ENCODE measurements around the gene NPVF. TPM values are rescaled to one million over a fixed set of nuclear protein-coding genes. Genes with fewer than 3 reads are reported as not detected.

Gene NPVF
- total RNA-seq, 1 experiment from 2014 or later: not detected

GRCh38 chr7:25240340-25240739 is 12.1 kb upstream of the NPVF start:
- ChIA-PET CTCF (no interaction called here), POLR2A (ENCODE audit: unreplicated experiment) (no interaction called here)
- no peaks in the 10 kb centered on the region for H3K4me1 ChIP-seq (ENCODE audit: insufficient read depth, low read length)
- H3K27me3 ChIP-seq (ENCODE audit: low read length): peaks cover 68% of the 10 kb centered on the region
- no peak overlapping the region for H2AFZ ChIP-seq (ENCODE audit: low read length)
- no peak overlapping the region for H3K27ac ChIP-seq (ENCODE audit: low read length)
- no peaks in the 10 kb centered on the region for H3K79me2 ChIP-seq (ENCODE audit: low read length)
- H3K9ac ChIP-seq (ENCODE audit: low read length): no peak overlapping the region
- H3K9me2 ChIP-seq (replicated peaks; ENCODE audit: low read length): no peaks in the 10 kb centered on the region
- H3K4me3 ChIP-seq (ENCODE audit: low read length): no peak overlapping the region
- BruUV-seq (replicated peaks): no TSS peak
- H3F3A ChIP-seq (ENCODE audit: low read length, unreplicated experiment): no peaks in the 10 kb centered on the region
- no peak for TF ChIP-seq EZH2 (IDR thresholded peaks at IDR 0.05; ENCODE audit: low read length, unreplicated experiment)
- TF ChIP-seq EZH2phosphoT487 (IDR thresholded peaks at IDR 0.05; ENCODE audit: borderline replicate concordance, low read length): no peak
- TF ChIP-seq CTCF (conservative IDR thresholded peaks at IDR 0.05; ENCODE audit: low read depth, low read length): no peak
- ATAC-seq (no peak), DNase-seq (no peak)
- intact Hi-C loops (cut with micrococcal nuclease): no loop called here
- H3K4me2 ChIP-seq (ENCODE audit: low read length): no peak overlapping the region
- no peaks in the 10 kb centered on the region for H3K36me3 ChIP-seq (ENCODE audit: low read depth, low read length)
- no peaks in the 10 kb centered on the region for H4K20me1 ChIP-seq (ENCODE audit: low read length)
- no peaks in the 10 kb centered on the region for H3K9me3 ChIP-seq (ENCODE audit: low read length)

GRCh38 chr7:25239888-25240287 is 11.6 kb upstream of the NPVF start:
- POLR2A ChIA-PET (ENCODE audit: unreplicated experiment): no interaction called here
- H4K20me1 ChIP-seq (ENCODE audit: low read length): no peaks in the 10 kb centered on the region
- ATAC-seq: no peak

DNA sequence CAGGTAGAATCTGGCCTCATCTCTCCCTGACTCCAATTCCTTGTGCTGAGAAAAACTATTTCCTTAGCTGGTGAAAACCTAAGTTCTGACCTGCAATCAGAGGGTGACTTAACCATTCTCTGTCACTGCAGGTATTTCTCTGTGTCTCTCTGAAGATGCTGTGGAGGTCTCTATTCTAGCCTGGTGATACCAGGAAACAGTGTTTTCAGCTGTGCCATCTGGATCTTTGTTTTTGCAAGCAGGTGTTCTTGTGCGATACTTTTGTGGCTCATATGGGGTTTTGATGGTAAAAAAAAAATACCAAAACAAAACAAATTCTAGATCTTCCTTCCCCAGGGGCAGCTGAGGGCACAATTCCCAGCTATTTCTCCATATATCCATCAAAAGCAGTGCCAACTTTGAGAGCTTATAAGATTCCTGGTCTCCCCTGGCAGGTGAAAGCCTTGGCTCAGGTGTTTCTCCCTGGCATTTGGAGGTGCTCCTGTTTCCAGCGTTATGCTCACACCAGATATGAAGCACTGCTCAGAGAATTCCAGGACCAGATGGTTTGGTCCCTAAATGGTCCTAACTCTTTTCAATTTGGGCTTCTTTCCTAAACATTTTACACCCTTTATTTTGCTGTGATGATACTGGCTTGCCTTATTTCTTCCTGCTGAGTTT is 9.9 kb upstream of the NPVF start:
- no peaks in the 10 kb centered on the region for H3K36me3 ChIP-seq (ENCODE audit: low read depth, low read length)

More at GRCh38 chr7:25239888-25240287, 11.6 kb upstream of the NPVF start:
- H3K27ac ChIP-seq (ENCODE audit: low read length): no peak overlapping the region
- H3K4me3 ChIP-seq (ENCODE audit: low read length): no peak overlapping the region
- intact Hi-C loops (cut with micrococcal nuclease): no loop called here
- BruUV-seq (replicated peaks): no TSS peak
- H3K36me3 ChIP-seq (ENCODE audit: low read depth, low read length): no peaks in the 10 kb centered on the region
- no peak for TF ChIP-seq EZH2 (IDR thresholded peaks at IDR 0.05; ENCODE audit: low read length, unreplicated experiment)
- no peaks in the 10 kb centered on the region for H3K79me2 ChIP-seq (ENCODE audit: low read length)
- CTCF ChIA-PET: no interaction called here
- peaks cover 69% of the 10 kb centered on the region for H3K27me3 ChIP-seq (ENCODE audit: low read length)
- H2AFZ ChIP-seq (ENCODE audit: low read length): no peak overlapping the region
- H3K9ac ChIP-seq (ENCODE audit: low read length): no peak overlapping the region
- no peaks in the 10 kb centered on the region for H3K4me1 ChIP-seq (ENCODE audit: insufficient read depth, low read length)
- no peaks in the 10 kb centered on the region for H3K9me2 ChIP-seq (replicated peaks; ENCODE audit: low read length)
- no peak overlapping the region for H3K4me2 ChIP-seq (ENCODE audit: low read length)
- DNase-seq: no peak
- no peaks in the 10 kb centered on the region for H3F3A ChIP-seq (ENCODE audit: low read length, unreplicated experiment)
- H3K9me3 ChIP-seq (ENCODE audit: low read length): no peaks in the 10 kb centered on the region

More for the DNA sequence above, 9.9 kb upstream of the NPVF start:
- no peak overlapping the region for H3K27ac ChIP-seq (ENCODE audit: low read length)
- intact Hi-C loops (cut with micrococcal nuclease): no loop called here
- ChIA-PET POLR2A (ENCODE audit: unreplicated experiment) (no interaction called here), CTCF (no interaction called here)
- H3K4me2 ChIP-seq (ENCODE audit: low read length): no peak overlapping the region
- ATAC-seq: no peak
- no peaks in the 10 kb centered on the region for H3F3A ChIP-seq (ENCODE audit: low read length, unreplicated experiment)
- BruUV-seq (replicated peaks): no TSS peak
- TF ChIP-seq CTCF (conservative IDR thresholded peaks at IDR 0.05; ENCODE audit: low read depth, low read length) (no peak), EZH2 (IDR thresholded peaks at IDR 0.05; ENCODE audit: low read length, unreplicated experiment) (no peak), EZH2phosphoT487 (IDR thresholded peaks at IDR 0.05; ENCODE audit: borderline replicate concordance, low read length) (no peak)
- H3K9me2 ChIP-seq (replicated peaks; ENCODE audit: low read length): no peaks in the 10 kb centered on the region
- H3K79me2 ChIP-seq (ENCODE audit: low read length): no peaks in the 10 kb centered on the region
- H4K20me1 ChIP-seq (ENCODE audit: low read length): no peaks in the 10 kb centered on the region
- H3K4me3 ChIP-seq (ENCODE audit: low read length): no peak overlapping the region
- H3K4me1 ChIP-seq (ENCODE audit: insufficient read depth, low read length): no peaks in the 10 kb centered on the region
- H3K9ac ChIP-seq (ENCODE audit: low read length): no peak overlapping the region
- no peak overlapping the region for H2AFZ ChIP-seq (ENCODE audit: low read length)
- peaks cover 66% of the 10 kb centered on the region for H3K27me3 ChIP-seq (ENCODE audit: low read length)
- no peaks in the 10 kb centered on the region for H3K9me3 ChIP-seq (ENCODE audit: low read length)
- no peak for DNase-seq
